NB4 (cell line): ENCODE measurements around the gene PLCB3.

ENCODE experiments used
- DNase-seq: peaks from one replicate; pipeline ENCODE4 v3.0.0; 2010; ENCODE audit warnings: low read depth
- H3K4me3 ChIP-seq: one replicate; pipeline ENCODE4 v1.5.1; 2011; ENCODE audit warnings: mild to moderate bottlenecking, low read depth, low read length, moderate library complexity
- CTCF ChIP-seq: IDR thresholded peaks from one replicate; pipeline ENCODE4 v1.5.1; 2012; ENCODE audit warnings: low read depth, low read length
- MAX ChIP-seq: IDR thresholded peaks from 2 replicates; pipeline ENCODE4 v1.6.1; 2011; ENCODE audit warnings: low read depth, low read length
- MYC ChIP-seq: IDR thresholded peaks from 2 replicates; pipeline ENCODE4 v1.6.1; 2011; ENCODE audit warnings: low read depth, low read length
- POLR2A ChIP-seq: IDR thresholded peaks from 2 replicates; pipeline ENCODE4 v1.6.1; 2011; ENCODE audit warnings: mild to moderate bottlenecking; ENCODE audit not compliant: insufficient read length; ENCODE audit errors: extremely low read depth

The PLCB3 gene

GRCh38 chr11:64250415-64251015 is 815 bp upstream of the PLCB3 start:
- H3K4me3 ChIP-seq, result no peak overlapping the region
- TF ChIP-seq CTCF (no peak), MAX (no peak; the same call in 1 of the 2 replicates), MYC (no peak)
- peak; percentile 68 for DNase-seq

- peak overlapping the region; percentile 60 for H3K4me3 ChIP-seq
- DNase-seq, result no peak
- no peak for TF ChIP-seq CTCF
- TF ChIP-seq MYC, result no peak
- no peak for TF ChIP-seq POLR2A
- no peak for TF ChIP-seq MAX
These were observed 348 bp downstream of the PLCB3 start for GRCh38 chr11:64251753-64252002.

- peak overlapping the region; percentile 60 for H3K4me3 ChIP-seq
- DNase-seq, result no peak
- no peak for TF ChIP-seq MAX
- TF ChIP-seq CTCF, result peak; percentile 60
These were observed 908 bp downstream of the PLCB3 start for GRCh38 chr11:64252003-64252872.

- H3K4me3 ChIP-seq, result no peak overlapping the region
- DNase-seq, result no peak
- no peak for TF ChIP-seq MYC
- no peak for TF ChIP-seq CTCF
- no peak for TF ChIP-seq POLR2A
- no peak for TF ChIP-seq MAX
These were observed 1.7 kb downstream of the PLCB3 start for GRCh38 chr11:64253043-64253442.

GRCh38 chr11:64253481-64253880 is 2.2 kb downstream of the PLCB3 start:
- no peak for TF ChIP-seq POLR2A
- H3K4me3 ChIP-seq, result no peak overlapping the region
- no peak for DNase-seq

GRCh38 chr11:64254326-64254725 is 3.0 kb downstream of the PLCB3 start:
- DNase-seq, result no peak
- no peak overlapping the region for H3K4me3 ChIP-seq
- TF ChIP-seq MAX (no peak), CTCF (no peak), MYC (no peak), POLR2A (no peak)
